GM12874 (cell line): ENCODE measurements around the gene ARHGEF17.

Experiments
- TF ChIP-seq, protein P1 (sequence below): IDR thresholded peaks from 2 replicates; pipeline ENCODE4 v1.5.1; 2011; ENCODE audit warnings: low read depth, mild to moderate bottlenecking, control low read depth, low read length, moderate library complexity; ENCODE audit not compliant: insufficient read depth

Gene ARHGEF17

DNA sequence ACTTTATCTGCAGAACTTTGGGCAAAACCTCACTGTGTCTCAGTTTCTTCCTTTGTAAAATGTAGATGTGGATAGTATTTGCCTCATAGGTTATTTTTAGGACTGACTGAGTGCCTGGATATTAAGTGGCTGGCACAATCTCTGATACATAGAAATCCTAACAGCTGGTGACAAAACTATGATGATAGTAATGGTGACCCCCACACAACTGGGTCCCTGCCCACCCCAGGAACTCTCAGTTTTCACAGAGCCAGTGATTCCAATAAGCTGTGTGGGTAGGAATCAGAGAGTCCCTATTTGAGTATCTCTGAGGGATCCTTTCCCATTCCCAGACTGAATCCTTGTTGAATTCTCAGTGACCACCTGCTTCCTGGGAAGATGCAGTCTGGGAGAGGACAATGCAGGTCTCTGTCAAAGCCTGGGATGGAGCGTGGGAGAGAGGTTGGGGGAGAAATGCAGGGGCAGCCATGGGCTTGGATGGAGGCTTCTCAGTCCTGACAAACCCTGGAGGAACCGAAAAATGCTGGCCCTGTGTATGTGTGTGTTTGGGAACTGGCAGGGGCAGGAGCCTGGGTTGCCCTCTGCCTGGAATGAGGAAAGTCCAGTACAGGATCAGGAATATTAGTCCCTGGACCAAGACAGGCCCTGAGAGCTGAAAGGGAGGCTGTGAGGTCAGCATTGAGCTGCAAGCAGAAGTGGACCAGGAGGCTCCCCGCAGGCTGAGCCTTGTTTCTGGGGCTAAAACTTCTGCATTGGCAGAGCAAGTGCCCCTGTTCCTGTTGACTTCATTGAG lies 42.0 kb upstream of the ARHGEF17 start:
- TF ChIP-seq, protein P1, sequence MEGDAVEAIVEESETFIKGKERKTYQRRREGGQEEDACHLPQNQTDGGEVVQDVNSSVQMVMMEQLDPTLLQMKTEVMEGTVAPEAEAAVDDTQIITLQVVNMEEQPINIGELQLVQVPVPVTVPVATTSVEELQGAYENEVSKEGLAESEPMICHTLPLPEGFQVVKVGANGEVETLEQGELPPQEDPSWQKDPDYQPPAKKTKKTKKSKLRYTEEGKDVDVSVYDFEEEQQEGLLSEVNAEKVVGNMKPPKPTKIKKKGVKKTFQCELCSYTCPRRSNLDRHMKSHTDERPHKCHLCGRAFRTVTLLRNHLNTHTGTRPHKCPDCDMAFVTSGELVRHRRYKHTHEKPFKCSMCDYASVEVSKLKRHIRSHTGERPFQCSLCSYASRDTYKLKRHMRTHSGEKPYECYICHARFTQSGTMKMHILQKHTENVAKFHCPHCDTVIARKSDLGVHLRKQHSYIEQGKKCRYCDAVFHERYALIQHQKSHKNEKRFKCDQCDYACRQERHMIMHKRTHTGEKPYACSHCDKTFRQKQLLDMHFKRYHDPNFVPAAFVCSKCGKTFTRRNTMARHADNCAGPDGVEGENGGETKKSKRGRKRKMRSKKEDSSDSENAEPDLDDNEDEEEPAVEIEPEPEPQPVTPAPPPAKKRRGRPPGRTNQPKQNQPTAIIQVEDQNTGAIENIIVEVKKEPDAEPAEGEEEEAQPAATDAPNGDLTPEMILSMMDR: no peak

DNA sequence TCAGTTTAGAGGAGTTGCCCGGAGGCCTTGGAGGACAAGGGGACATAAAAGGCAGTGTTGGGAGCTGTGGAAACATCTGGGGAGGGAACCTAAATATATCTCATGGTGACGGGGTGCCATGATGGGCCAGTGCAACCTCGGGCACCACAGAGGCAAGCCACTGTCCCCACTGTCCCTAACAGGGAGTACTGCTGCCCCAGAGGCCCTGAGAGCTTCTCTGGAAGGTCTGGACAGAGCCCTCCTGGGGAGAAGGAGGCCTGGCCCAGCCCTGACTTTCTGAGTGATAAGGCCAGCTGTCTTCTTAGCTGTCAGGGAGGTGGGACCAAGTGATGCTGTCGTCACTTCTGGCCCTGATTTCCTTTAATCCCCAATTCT lies 41.4 kb upstream of the ARHGEF17 start:
- TF ChIP-seq, protein P1: no peak

DNA sequence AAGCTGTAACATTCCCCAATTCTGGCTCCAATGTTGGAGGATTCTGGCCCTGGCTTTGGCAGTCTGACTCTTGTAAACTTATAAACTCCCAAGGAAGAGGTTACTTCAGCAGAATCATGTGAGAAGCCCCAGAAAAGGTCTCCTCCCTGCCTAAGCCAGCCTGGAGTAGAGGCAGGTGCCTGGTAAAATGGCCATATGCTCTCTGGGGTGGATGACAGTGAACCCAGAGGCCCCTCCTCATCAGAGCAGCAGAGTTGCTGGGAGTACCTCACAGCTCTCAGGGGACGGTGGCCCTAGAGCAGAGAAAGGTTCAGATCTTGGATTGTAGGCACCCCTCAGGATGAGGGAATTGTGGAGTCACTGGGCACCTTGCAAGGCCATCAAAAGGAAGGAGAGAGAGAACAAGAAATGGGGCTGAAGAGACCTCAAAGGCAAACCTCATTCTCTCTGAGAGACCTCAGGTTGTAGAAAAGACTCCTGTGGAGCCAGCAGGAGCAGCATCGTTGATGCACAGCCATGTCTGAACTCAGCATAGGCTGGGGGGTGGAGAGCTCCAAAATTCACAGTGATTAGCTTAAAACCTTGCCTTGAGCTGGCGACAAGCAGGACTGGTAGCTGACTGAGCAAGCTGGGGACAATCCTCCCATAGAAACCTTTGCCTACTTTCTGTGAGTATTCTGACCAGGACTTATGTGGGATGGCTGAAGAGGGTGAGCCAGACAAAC lies 40.8 kb upstream of the ARHGEF17 start:
- TF ChIP-seq, protein P1: no peak

DNA sequence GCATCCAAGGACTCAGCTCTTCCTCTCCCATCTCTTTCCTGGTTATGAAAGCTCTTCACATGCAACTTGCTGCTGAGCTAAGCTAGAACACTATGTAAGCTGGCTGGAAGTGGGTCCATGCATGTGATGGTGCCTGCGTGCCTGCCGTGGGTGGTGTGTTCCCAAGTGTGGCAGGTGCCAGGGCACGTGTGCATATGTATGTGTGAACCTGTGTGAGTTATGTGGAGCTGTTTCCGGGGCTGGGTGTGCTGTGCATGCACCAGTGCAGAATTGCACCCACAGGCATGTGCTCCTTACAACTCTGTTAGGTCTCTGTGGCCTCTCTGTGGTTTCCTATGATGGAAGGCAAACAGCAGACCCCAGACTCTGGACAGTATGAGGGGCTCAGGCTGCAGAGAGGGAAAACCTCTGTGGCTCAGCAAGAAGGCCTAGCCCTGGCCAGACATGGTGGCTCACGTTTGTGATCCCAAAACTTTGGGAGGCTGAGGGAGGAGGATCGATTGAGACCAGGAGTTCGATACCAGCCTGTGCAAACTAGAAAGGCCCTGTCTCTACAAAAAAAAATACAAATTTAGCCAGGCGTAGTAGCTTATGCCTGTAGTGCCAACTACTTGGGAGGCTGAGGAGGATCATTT lies 40.1 kb upstream of the ARHGEF17 start:
- TF ChIP-seq, protein P1: no peak

DNA sequence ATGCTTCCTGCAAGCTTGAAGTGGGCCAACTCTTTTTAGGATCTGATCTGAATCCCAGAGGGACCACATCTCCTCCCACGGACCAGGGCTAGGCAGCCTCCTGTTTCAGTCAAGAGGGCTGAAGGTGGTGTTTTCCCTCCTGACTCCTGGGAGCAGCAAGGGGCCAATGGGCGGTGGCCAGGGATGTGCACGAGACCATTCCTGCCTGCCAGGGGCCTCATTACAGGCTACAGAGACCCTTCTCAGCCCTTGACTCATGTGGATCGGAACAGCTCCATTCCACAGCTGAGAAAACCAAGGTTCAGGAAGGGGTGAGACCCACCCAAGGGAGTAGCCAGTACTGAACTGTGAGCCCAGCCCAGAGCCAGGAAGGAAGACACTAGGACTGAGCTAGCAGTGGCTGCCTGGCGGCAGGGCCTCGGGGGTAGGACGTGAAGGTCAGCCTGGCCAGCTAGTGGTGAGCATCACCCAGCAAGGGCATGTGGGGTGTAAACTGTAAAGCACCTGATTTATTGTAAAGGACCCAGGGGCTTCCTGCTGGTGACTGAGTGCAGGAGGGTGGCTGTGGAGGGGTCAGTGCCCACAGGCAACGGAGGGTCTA lies 39.3 kb upstream of the ARHGEF17 start:
- TF ChIP-seq, protein P1: no peak

DNA sequence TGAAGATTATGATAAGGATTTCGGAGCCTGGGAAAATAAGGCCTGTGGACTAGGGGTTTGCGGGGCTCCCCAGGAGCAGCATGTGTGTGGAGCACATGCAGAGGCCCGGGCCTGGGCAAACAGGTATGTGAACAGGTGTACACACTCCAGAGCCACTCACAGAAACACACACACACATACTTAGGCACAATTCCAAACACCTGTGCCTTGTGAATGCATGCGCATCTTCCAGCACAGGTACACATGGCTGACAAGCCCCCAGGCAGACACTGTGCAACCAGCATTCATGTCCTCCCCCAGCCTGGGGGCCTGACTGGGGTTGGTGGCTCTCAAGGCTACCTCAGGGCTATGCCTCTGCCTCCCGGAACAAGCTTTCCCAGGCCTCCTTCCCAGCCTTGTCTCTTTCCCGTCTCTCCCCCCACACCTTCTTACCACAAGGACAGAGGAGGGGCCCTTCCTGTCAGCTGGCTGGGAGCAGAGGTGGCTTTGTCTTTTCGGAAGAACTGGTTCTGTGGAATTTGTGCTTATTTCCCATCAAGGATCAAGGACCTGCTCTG lies 38.5 kb upstream of the ARHGEF17 start:
- TF ChIP-seq, protein P1: no peak
